Osteoblast (primary cell): ENCODE results near the gene SPTLC2. TPM values are rescaled to one million over a fixed set of nuclear protein-coding genes. Genes with fewer than 3 reads are reported as not detected.
A peak's percentile ranks its signal among the peaks of the same experiment; 100 is the strongest.

Experiments used
- DNase-seq: peaks from one replicate; pipeline ENCODE4 v3.0.0; 2011; ENCODE audit warnings: low spot score, mixed read lengths; ENCODE audit not compliant: insufficient read length; ENCODE audit errors: missing footprints
- H2AFZ ChIP-seq: 2 replicates; pipeline ENCODE4 v1.6.0; 2011; ENCODE audit warnings: mild to moderate bottlenecking, low read length
- H3K27ac ChIP-seq: 2 replicates; pipeline ENCODE4 v1.5.1; 2011; ENCODE audit warnings: mild to moderate bottlenecking, low read depth, low read length, moderate library complexity
- H3K27me3 ChIP-seq: 2 replicates; pipeline ENCODE4 v1.6.0; 2012; ENCODE audit warnings: mild to moderate bottlenecking, control low read depth, inconsistent platforms, low read length, moderate library complexity; ENCODE audit not compliant: insufficient read depth
- H3K36me3 ChIP-seq: 2 replicates; pipeline ENCODE4 v1.5.1; 2011; ENCODE audit warnings: mild to moderate bottlenecking, low read length, control low read depth, moderate library complexity; ENCODE audit not compliant: insufficient read depth
- H3K4me1 ChIP-seq: 2 replicates; pipeline ENCODE4 v1.5.1; 2011; ENCODE audit warnings: mild to moderate bottlenecking, low read length, control low read depth, moderate library complexity; ENCODE audit not compliant: insufficient read depth
- H3K4me2 ChIP-seq: 2 replicates; pipeline ENCODE4 v1.6.0; 2011; ENCODE audit warnings: mild to moderate bottlenecking, low read length; ENCODE audit not compliant: insufficient read depth
- H3K4me3 ChIP-seq: fragments of 200-600 bp; sonication (generic); 3 replicates; pipeline ENCODE4 v1.5.1; 2012; ENCODE audit warnings: mild to moderate bottlenecking, low read length, inconsistent platforms; ENCODE audit not compliant: insufficient read depth
- H3K79me2 ChIP-seq: 2 replicates; pipeline ENCODE4 v1.6.0; 2012; ENCODE audit warnings: mild to moderate bottlenecking, low read length, control low read depth, inconsistent platforms; ENCODE audit not compliant: insufficient read depth
- H3K9me3 ChIP-seq: 2 replicates; pipeline ENCODE4 v1.5.1; 2011; ENCODE audit warnings: low read depth, low read length, control low read depth
- H4K20me1 ChIP-seq: 2 replicates; pipeline ENCODE4 v1.6.0; 2012; ENCODE audit warnings: mild to moderate bottlenecking, low read length, control low read depth; ENCODE audit not compliant: insufficient read depth
- CTCF ChIP-seq: IDR thresholded peaks from 2 replicates; pipeline ENCODE4 v1.5.1; 2011; ENCODE audit warnings: mild to moderate bottlenecking, low read depth, low read length, moderate library complexity; ENCODE audit errors: extremely low read depth
- total RNA-seq: library from RNA; depleted of rRNA; stranded (reverse); fragments of >200 nt; gene quantifications from 2 replicates; pipeline ENCODE4 v1.2.3, GENCODE V29; 2012

Gene SPTLC2
- total RNA-seq, 1 donor, result 59.0 TPM

GRCh38 chr14:77659831-77660230 lies 43.4 kb upstream of the SPTLC2 start:
- H3K9me3 ChIP-seq, result no peaks in the 10 kb centered on the region
- DNase-seq, result no peak

GRCh38 chr14:77657280-77657679 lies 40.8 kb upstream of the SPTLC2 start:
- no peaks in the 10 kb centered on the region for H3K9me3 ChIP-seq
- H3K79me2 ChIP-seq, result no peaks in the 10 kb centered on the region
- no peaks in the 10 kb centered on the region for H3K27me3 ChIP-seq
- no peaks in the 10 kb centered on the region for H3K36me3 ChIP-seq
- no peak for DNase-seq
- no peak overlapping the region for H3K4me3 ChIP-seq
- TF ChIP-seq CTCF, result no peak
- H3K4me2 ChIP-seq, result no peak overlapping the region
- H3K27ac ChIP-seq, result no peak overlapping the region
- H2AFZ ChIP-seq, result peak overlapping the region; percentile 29
- H3K4me1 ChIP-seq, result no peaks in the 10 kb centered on the region
- no peaks in the 10 kb centered on the region for H4K20me1 ChIP-seq

More at GRCh38 chr14:77659831-77660230, 43.4 kb upstream of the SPTLC2 start:
- Histone ChIP-seq H3K4me2 (no peak overlapping the region), H3K27me3 (no peaks in the 10 kb centered on the region), H2AFZ (no peak overlapping the region), H3K36me3 (no peaks in the 10 kb centered on the region), H3K4me3 (no peak overlapping the region), H3K79me2 (no peaks in the 10 kb centered on the region), H3K27ac (no peak overlapping the region), H4K20me1 (no peaks in the 10 kb centered on the region), H3K4me1 (peaks cover 5% of the 10 kb centered on the region)
- no peak for TF ChIP-seq CTCF

- H3K79me2 ChIP-seq, result no peaks in the 10 kb centered on the region
- no peak overlapping the region for H3K4me2 ChIP-seq
- no peaks in the 10 kb centered on the region for H4K20me1 ChIP-seq
- no peak overlapping the region for H2AFZ ChIP-seq
- no peak for TF ChIP-seq CTCF
- DNase-seq, result no peak
- no peaks in the 10 kb centered on the region for H3K9me3 ChIP-seq
- no peaks in the 10 kb centered on the region for H3K27me3 ChIP-seq
- H3K36me3 ChIP-seq, result no peaks in the 10 kb centered on the region
- peaks cover 4% of the 10 kb centered on the region for H3K4me1 ChIP-seq
- H3K4me3 ChIP-seq, result no peak overlapping the region
- H3K27ac ChIP-seq, result no peak overlapping the region
Observed at GRCh38 chr14:77654001-77654441, 37.6 kb upstream of the SPTLC2 start.

- Histone ChIP-seq H3K27ac (peak overlapping the region; percentile 48), H3K4me2 (no peak overlapping the region), H3K27me3 (no peaks in the 10 kb centered on the region), H4K20me1 (no peaks in the 10 kb centered on the region), H3K4me1 (peaks cover 8% of the 10 kb centered on the region), H2AFZ (peak overlapping the region; percentile 56), H3K79me2 (no peaks in the 10 kb centered on the region), H3K9me3 (no peaks in the 10 kb centered on the region), H3K36me3 (no peaks in the 10 kb centered on the region), H3K4me3 (no peak overlapping the region)
- DNase-seq, result no peak
- TF ChIP-seq CTCF, result no peak
Observed at GRCh38 chr14:77649326-77649725, 32.9 kb upstream of the SPTLC2 start.
